Left renal cortex interstitium (tissue), 4 donors: ENCODE measurements around the gene LCK. TPM values are rescaled to one million over a fixed set of nuclear protein-coding genes. Genes with fewer than 3 reads are reported as not detected.
"Not testable (repeated sequence)": the region's sequence is repeated elsewhere in the genome, so short reads cannot be mapped to it uniquely, and the experiment has no call there.

Source experiments
- DNase-seq, 4 donors: peaks; one replicate each; pipeline ENCODE4 v3.0.0-alpha.2; 2013; ENCODE audit warnings: low read depth in 4 of 4, low spot score in 2 of 4, missing footprints in 1 of 4
- polyA plus RNA-seq, 4 donors: library from polyadenylated mRNA; unstranded; fragments of 120-200 nt; gene quantifications; one replicate each; pipeline ENCODE4 v1.2.1, GENCODE V29; 2013; ENCODE audit not compliant: insufficient read length in 4 of 4

Gene LCK
- polyA plus RNA-seq, 4 donors, result 4.3 to 6.9 (median 6.1) TPM

DNA sequence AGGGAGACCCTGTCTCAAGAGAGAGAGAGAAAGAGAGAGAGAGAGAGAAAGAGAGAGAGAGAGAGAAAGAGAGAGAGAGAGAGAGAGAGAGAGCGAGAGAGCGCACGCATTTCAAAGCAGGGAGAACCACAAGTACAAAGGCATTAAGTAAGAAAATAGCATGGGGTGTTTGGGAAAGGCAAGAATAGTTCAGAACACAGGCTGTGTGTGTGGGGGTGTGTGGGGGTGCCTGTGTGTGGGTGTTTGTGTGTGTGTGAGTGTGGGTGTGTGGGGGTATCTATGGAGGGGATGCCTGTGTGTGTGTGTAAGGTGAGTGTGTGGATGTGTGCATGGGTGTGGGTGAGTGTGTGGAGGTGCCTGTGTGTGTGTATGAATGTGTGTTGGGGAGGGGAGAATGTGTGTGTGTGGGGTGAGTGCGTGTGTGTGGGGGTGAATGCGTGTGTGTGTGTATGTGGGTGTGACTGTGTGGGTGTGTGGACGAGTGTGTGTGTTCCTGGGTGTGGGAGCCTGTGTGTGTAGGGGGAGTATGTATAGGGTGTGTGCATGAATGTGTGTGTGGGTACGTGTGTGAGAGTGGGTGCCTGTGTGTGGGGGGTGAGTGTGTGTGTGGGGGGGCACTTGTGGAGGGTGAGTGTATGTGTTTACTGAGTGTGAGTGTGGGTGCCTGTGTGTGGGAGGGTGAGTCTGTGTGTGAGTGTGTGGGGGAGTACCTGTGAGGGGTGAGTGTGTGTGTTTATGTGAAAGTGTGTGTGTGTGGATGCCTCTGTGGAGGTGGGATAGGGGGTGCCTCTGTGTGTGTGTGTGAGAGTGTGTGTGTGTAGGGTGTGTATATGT is 21.7 kb downstream of the LCK start:
- no peak for DNase-seq

DNA sequence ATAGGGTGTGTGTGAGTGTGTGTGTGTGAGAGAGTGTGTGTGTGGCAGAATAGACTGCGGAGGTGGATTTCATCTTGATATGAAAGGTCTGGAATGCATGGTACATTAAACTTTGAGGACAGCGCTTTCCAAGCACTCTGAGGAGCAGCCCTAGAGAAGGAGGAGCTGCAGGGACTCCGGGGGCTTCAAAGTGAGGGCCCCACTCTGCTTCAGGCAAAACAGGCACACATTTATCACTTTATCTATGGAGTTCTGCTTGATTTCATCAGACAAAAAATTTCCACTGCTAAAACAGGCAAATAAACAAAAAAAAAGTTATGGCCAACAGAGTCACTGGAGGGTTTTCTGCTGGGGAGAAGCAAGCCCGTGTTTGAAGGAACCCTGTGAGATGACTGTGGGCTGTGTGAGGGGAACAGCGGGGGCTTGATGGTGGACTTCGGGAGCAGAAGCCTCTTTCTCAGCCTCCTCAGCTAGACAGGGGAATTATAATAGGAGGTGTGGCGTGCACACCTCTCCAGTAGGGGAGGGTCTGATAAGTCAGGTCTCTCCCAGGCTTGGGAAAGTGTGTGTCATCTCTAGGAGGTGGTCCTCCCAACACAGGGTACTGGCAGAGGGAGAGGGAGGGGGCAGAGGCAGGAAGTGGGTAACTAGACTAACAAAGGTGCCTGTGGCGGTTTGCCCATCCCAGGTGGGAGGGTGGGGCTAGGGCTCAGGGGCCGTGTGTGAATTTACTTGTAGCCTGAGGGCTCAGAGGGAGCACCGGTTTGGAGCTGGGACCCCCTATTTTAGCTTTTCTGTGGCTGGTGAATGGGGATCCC is 22.5 kb downstream of the LCK start:
- DNase-seq, result no peak

DNA sequence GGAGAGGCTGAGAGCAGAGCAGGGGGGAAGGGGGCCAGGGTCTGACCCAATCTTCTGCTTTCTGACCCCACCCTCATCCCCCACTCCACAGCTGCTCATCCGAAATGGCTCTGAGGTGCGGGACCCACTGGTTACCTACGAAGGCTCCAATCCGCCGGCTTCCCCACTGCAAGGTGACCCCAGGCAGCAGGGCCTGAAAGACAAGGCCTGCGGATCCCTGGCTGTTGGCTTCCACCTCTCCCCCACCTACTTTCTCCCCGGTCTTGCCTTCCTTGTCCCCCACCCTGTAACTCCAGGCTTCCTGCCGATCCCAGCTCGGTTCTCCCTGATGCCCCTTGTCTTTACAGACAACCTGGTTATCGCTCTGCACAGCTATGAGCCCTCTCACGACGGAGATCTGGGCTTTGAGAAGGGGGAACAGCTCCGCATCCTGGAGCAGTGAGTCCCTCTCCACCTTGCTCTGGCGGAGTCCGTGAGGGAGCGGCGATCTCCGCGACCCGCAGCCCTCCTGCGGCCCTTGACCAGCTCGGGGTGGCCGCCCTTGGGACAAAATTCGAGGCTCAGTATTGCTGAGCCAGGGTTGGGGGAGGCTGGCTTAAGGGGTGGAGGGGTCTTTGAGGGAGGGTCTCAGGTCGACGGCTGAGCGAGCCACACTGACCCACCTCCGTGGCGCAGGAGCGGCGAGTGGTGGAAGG is 23.7 kb downstream of the LCK start:
- no peak for DNase-seq

DNA sequence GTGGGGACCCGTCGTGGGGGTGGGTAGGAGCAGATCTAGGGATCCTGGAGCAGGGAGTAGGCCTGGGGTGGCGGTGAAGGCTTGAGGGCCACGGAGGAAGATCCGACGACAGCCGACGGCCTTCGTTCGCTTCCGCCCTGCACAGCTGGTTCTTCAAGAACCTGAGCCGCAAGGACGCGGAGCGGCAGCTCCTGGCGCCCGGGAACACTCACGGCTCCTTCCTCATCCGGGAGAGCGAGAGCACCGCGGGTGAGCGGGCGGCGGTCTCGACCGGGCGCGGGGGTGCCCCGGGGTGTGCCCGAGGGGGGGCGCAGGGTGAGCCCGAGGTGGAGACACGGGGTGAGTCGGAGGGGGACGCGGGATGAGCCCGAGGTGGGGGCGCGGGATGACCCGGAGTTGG is 24.4 kb downstream of the LCK start:
- DNase-seq, result no peak

GRCh38 chr1:32276032-32276782 is 25.1 kb downstream of the LCK start:
- DNase-seq, result no peak

DNA sequence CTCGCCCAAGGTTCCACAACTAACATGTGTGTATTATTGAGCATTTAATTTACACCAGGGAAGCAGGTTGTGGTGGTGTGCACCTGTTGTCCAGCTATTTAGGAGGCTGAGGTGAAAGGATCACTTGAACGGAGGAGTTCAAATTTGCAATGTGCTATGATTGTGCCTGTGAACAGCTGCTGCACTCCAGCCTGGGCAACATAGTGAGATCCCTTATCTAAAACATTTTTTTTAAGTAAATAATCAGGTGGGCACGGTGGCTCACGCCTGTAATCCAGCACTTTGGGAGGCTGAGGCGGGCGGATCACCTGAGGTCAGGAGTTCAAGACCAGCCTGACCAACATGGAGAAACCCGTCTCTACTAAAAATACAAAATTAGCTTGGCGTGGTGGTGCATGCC is 33.7 kb downstream of the LCK start:
- DNase-seq, result not testable (repeated sequence)

GRCh38 chr1:32285658-32286057 is 34.6 kb downstream of the LCK start:
- no peak for DNase-seq

DNA sequence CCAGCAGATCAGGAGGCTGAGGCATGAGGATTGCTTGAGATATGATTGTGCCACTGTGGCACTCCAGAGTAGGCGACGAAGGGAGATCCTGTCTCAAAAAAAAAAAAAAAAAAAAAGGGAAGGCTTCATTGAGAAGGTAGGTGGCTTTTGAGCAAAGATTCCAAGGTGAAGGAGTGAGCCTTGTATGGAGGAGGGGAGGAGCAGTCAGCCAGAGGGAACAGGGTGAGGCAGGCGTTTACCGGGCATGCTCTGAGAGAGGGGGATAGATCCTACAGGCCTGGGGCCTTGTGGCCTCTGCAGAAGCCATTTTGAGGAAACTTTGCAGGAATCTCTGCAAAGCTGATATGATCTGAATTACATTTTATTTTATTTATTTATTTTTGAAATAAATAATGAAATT is 35.7 kb downstream of the LCK start:
- DNase-seq, result no peak

- no peak for DNase-seq
Observed at GRCh38 chr1:32289256-32289655, 38.2 kb downstream of the LCK start.

DNA sequence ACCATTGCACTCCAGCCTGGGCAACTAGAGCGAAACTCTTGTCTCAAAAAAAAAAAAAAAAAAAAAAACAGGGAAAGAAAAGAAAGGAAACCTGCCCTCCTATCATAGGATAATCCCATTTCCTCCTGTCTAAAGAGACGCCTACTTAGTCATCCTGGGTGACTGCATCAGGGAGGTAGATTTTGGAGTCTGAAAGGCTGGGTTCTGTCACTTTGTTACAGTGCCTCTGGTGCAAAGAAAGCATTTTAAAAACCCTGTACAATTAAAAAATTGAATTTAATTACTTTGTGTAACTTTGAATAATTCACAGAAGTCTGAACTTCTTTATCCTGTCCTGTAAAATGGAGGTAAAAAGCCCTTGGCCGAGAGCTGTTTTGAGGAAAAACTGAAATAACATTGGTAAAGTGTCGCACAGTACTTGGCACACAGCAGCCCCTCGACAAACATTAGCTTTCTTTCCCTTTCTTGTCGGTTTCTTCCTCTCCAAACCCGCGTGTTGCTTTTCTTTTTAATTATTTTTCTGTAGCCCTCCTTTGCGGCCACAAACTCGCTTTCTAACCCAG is 40.2 kb downstream of the LCK start:
- no peak for DNase-seq

DNA sequence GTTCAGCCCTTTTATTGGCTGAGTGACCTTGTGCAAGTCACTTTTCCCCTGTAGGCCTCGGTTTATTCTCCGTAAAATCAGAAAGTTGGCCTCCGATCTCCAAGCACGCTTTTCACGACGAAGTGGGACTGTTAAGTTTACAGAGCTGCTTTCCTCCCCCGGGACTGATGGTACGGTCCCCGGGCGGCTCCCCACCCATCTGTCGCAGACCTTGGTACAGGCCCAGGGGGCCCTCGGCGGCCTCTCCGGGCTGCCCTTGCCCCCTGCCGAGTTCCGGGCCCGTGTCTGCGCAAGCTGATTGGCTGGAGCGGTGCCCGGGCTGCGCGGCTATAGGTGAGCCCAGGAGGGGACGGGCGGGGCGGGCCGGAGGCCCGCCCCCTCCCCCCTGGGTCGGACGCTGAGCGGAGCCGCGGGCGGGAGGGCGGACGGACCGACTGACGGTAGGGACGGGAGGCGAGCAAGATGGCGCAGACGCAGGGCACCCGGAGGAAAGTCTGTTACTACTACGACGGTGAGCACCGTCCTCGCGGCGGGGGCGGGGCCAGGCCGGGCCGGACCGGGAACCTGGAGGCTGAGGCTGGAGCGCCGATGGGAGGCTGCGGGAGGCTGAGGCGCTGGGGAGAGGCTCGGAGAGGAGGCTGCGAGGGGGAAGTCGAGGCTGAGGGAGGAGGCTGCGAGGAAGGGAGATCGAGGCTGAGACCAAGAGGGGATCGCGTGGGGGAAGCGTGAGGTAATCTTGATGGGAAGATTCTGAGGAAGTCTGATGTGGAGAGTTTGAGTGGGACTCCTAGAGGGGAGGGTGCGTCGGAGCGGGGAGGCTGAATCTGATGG is 40.9 kb downstream of the LCK start, which contains the start of gene HDAC1:
Gene HDAC1 (plus strand): TSS at position 376 of the 831 bp plus-strand sequence. CDS start 87 bp downstream, at position 463.
- DNase-seq, result peak; percentile 77 to 89 (median 86)

DNA sequence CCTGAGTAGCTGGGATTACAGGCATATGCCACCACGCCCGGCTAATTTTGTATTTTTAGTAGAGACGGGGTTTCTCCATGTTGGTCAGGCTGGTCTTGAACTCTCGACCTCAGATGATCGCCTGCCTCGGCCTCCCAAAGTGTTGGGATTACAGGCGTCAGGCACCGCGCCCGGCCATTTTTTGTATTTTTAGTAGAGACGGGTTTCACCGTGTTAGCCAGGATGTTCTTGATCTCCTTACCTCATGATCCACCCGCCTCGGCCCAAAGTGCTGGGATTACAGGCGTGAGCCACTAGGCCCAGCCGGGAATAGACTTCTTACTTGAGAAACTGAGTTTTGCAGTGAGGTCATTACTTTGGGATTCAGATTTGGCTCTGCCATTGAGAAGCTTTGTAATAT is 47.1 kb downstream of the LCK start:
- DNase-seq, result not testable (repeated sequence)

GRCh38 chr1:32299327-32299726 is 48.3 kb downstream of the LCK start:
- DNase-seq, result no peak

GRCh38 chr1:32303358-32303757 is 52.3 kb downstream of the LCK start:
- DNase-seq, result no peak

DNA sequence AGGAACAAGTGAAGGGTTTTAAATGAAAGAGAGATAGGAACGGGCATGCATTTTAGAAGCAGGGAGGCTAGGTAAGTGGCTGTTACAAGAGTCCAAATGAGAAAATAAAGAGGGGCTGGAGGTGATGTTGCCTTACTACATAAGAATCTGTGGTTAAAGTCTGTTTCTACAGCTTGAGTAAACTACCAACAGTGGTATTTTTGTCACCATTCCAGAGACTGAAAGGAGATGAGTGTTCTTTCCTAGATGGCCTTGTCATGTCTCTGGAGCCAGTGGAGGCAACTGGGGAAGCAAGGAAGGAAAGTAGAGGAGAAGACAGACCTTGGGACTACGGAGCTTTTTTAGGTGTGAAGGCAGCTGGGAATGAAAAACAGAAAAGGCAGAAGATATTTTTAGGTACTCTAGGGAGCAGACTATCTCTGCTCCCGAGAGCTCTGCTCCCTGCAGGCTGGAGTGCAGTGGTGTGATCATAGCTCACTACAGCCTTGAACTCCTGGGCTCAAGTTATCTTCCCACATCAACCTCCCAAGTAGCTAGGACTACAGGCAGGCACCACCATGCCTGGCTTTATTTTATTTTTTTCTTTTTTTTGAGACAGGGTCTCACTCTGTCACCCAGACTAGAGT is 53.0 kb downstream of the LCK start:
- DNase-seq, result no peak

- DNase-seq, result no peak
Observed at GRCh38 chr1:32305310-32305709, 54.2 kb downstream of the LCK start.

DNA sequence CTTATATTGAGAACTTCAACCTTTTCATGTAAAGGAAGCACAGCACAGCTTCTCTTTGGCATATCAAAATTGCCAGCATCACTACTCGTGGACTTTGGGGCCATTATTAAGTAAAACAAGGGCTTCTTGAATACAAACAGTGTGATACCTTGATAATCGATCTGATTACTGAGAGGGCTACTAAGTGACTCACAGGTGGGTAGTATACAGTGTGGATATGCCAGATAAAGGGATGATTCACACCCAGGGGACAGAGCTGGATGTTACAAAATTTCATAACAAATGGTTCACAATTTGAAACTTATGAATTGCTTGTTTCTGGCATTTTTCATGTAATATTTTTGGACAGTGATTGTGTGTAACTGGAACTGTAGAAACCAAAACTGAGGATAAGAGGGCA is 56.3 kb downstream of the LCK start:
- no peak for DNase-seq

- no peak for DNase-seq
Observed at GRCh38 chr1:32309960-32310359, 58.9 kb downstream of the LCK start.
